Endothelial cell of umbilical vein (primary cell): ENCODE data around the gene CNTNAP2.

Experiments
- POLR2A ChIP-seq: IDR thresholded peaks from 2 replicates; pipeline ENCODE4 v1.6.1; 2012; ENCODE audit warnings: low read depth, mild to moderate bottlenecking, control low read depth, low read length
- TF ChIP-seq, protein P1 (sequence below): IDR thresholded peaks from 2 replicates; pipeline ENCODE4 v1.6.1; 2011; ENCODE audit not compliant: insufficient read depth, insufficient read length

DNA sequence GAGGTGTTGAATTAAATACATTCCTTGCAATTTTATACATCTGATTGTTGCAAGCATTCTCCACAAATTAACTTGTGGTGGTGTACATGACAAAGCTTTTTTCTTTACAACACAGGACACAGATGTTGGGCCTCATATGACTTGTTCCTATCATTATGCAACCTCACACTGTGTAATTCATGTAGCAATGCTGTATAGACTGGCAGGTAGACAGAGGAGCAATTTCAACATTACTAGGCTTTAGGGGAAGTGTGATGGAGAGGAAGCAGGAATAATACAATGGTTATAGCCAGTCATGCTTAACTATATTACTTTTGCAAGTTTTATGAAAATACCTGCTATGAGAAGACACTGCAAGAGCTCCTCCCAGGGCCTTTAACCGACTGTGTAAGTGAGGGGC, 832.1 kb downstream of the CNTNAP2 start:
- TF ChIP-seq, protein P1, sequence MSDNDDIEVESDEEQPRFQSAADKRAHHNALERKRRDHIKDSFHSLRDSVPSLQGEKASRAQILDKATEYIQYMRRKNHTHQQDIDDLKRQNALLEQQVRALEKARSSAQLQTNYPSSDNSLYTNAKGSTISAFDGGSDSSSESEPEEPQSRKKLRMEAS: no peak
- no peak for TF ChIP-seq POLR2A
